ENCODE measurements around the gene ASF1B. TPM values are rescaled to one million over a fixed set of nuclear protein-coding genes. Genes with fewer than 3 reads are reported as not detected.

The ASF1B gene
- total and polyA plus RNA-seq, 2 donors (not counting 1 experiment from before 2014, with no cell fraction given) = 2.6 to 6.5 TPM

DNA sequence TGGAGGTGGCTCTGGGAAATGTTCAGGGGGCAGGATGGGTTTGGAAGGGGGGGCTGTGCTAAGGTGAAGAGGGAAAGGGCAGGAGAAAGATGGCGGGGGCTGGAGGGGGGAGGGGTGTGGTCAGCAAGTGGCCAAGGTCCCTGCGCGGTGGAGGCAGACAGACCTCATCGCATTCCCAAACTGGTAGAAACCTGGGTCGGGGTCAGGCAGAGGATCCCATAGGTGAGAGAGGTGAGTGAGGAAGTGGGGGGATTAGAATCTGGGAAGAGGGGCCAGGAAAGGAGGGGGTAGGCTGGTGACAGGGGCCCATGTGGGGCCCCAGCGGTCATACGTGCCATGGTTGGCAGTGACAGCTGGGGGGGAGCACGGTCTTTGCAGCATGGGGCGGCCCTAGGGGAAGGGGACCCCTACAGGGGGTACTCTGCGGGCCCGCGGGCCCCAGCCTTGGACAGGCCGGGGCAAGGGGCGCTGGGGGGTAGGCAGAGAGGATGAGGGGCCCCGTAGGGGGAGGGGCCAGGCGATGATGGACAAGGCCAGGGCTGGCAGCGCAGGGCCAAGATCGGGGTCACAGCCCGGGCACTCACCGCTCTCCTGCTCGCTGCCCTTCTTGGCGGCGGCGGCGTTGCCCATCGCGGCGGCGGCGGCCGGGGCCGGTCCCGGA is 19.3 kb downstream of the ASF1B start:
- H3K79me2 ChIP-seq (ENCODE audit: control insufficient read depth, insufficient read depth, low read length) = peaks cover 45% of the 10 kb centered on the region
- H4K20me1 ChIP-seq (ENCODE audit: control insufficient read depth, extremely low read depth, insufficient read depth, low read length) = no peaks in the 10 kb centered on the region
- H3K4me2 ChIP-seq (ENCODE audit: extremely low read depth, insufficient read depth, low read length) = peak overlapping the region; percentile 82
- no peaks in the 10 kb centered on the region for H3K27me3 ChIP-seq (ENCODE audit: control insufficient read depth, insufficient read depth, low read length)
- peak overlapping the region; percentile 73 for H3K9ac ChIP-seq (ENCODE audit: insufficient read depth, low read length)
- H2AFZ ChIP-seq (ENCODE audit: low read length) = no peak overlapping the region
- no peaks in the 10 kb centered on the region for H3K9me3 ChIP-seq (ENCODE audit: control insufficient read depth, insufficient read depth, low read depth, low read length)
- H3K4me1 ChIP-seq (ENCODE audit: control insufficient read depth, extremely low read depth, insufficient read depth, low read length) = peaks cover 30% of the 10 kb centered on the region
- no peaks in the 10 kb centered on the region for H3K36me3 ChIP-seq (ENCODE audit: control insufficient read depth, insufficient read depth, low read length)
- H3K27ac ChIP-seq (ENCODE audit: insufficient read depth, low read length) = peak overlapping the region; percentile 73
- TF ChIP-seq, protein P1, sequence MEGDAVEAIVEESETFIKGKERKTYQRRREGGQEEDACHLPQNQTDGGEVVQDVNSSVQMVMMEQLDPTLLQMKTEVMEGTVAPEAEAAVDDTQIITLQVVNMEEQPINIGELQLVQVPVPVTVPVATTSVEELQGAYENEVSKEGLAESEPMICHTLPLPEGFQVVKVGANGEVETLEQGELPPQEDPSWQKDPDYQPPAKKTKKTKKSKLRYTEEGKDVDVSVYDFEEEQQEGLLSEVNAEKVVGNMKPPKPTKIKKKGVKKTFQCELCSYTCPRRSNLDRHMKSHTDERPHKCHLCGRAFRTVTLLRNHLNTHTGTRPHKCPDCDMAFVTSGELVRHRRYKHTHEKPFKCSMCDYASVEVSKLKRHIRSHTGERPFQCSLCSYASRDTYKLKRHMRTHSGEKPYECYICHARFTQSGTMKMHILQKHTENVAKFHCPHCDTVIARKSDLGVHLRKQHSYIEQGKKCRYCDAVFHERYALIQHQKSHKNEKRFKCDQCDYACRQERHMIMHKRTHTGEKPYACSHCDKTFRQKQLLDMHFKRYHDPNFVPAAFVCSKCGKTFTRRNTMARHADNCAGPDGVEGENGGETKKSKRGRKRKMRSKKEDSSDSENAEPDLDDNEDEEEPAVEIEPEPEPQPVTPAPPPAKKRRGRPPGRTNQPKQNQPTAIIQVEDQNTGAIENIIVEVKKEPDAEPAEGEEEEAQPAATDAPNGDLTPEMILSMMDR (conservative IDR thresholded peaks at IDR 0.05 in 1 of 2, IDR thresholded peaks at IDR 0.05 in 1 of 2; ENCODE audit: low read depth in 1 of 2, low read length in 2 of 2) = no peak
- no peak for TF ChIP-seq EZH2 (IDR thresholded peaks at IDR 0.05; ENCODE audit: low read length, missing control alignments)
- H3K4me3 ChIP-seq (replicated peaks in 1 of 4; ENCODE audit: control extremely low read depth in 1 of 4, insufficient read depth in 1 of 4, low read depth in 3 of 4, low read length in 4 of 4) = peak overlapping the region; percentile 76 to 94 (median 84)
- no peak for DNase-seq (ENCODE audit: low read depth in 2 of 2)

DNA sequence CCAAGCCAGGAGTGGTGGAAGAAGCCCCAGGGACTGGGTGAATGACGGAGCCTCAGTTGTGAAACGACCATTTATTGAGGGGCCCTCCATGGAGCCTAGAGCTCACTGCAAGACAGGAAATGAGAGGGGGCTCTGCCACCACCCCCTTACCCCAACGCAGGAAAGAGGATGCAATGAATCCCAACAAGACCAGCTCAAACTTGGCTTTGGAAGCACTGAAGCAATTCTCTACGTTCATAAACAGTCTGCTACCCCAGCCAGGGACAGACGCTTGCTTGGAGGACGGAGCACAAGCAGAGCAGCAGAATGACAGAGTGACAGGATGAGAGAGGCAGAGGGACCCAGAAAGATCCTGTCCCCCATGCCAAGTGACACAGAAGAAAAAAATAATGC is 19.9 kb downstream of the ASF1B start:
- no peak for DNase-seq (ENCODE audit: low read depth in 2 of 2)
- Histone ChIP-seq H3K36me3 (ENCODE audit: control insufficient read depth, insufficient read depth, low read length) (no peaks in the 10 kb centered on the region), H3K9ac (ENCODE audit: insufficient read depth, low read length) (peak overlapping the region; percentile 73), H3K27ac (ENCODE audit: insufficient read depth, low read length) (peak overlapping the region; percentile 2), H2AFZ (ENCODE audit: low read length) (no peak overlapping the region), H3K4me3 (replicated peaks in 1 of 4; ENCODE audit: control extremely low read depth in 1 of 4, insufficient read depth in 1 of 4, low read depth in 3 of 4, low read length in 4 of 4) (peak overlapping the region; percentile 76 to 94 (median 84)), H3K9me3 (ENCODE audit: control insufficient read depth, insufficient read depth, low read depth, low read length) (no peaks in the 10 kb centered on the region), H3K4me1 (ENCODE audit: control insufficient read depth, extremely low read depth, insufficient read depth, low read length) (peaks cover 30% of the 10 kb centered on the region), H3K27me3 (ENCODE audit: control insufficient read depth, insufficient read depth, low read length) (no peaks in the 10 kb centered on the region), H3K4me2 (ENCODE audit: extremely low read depth, insufficient read depth, low read length) (peak overlapping the region; percentile 82), H4K20me1 (ENCODE audit: control insufficient read depth, extremely low read depth, insufficient read depth, low read length) (no peaks in the 10 kb centered on the region), H3K79me2 (ENCODE audit: control insufficient read depth, insufficient read depth, low read length) (peaks cover 48% of the 10 kb centered on the region)
- TF ChIP-seq, protein P1 (conservative IDR thresholded peaks at IDR 0.05 in 1 of 2, IDR thresholded peaks at IDR 0.05 in 1 of 2; ENCODE audit: low read depth in 1 of 2, low read length in 2 of 2) = no peak
- no peak for TF ChIP-seq EZH2 (IDR thresholded peaks at IDR 0.05; ENCODE audit: low read length, missing control alignments)

DNA sequence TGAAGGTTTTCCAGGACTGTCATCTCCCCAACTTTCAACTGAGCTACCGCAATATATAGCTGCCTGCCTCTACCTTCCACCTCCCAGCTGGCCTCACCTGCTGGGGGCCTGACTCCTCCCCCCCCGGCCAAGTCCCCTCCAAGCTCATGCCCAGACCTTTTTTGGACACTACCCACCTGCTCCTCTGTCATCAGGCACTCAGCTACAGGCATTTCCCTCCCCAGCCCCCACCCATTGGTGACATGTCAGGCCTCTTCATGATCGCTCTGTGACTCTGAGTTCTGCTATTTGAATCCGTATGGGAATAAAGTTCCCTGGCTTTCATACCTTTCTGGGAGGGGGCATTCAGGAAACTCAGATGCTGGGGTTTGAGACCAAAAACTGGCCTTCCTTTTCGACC is 20.6 kb downstream of the ASF1B start:
- no peak overlapping the region for H3K9ac ChIP-seq (ENCODE audit: insufficient read depth, low read length)
- no peak overlapping the region for H3K27ac ChIP-seq (ENCODE audit: insufficient read depth, low read length)
- H3K4me3 ChIP-seq (replicated peaks in 1 of 4; ENCODE audit: control extremely low read depth in 1 of 4, insufficient read depth in 1 of 4, low read depth in 3 of 4, low read length in 4 of 4) = peak overlapping the region in 2 of 4 experiments; percentile 5 to 86
- no peak for TF ChIP-seq EZH2 (IDR thresholded peaks at IDR 0.05; ENCODE audit: low read length, missing control alignments)
- TF ChIP-seq, protein P1 (conservative IDR thresholded peaks at IDR 0.05 in 1 of 2, IDR thresholded peaks at IDR 0.05 in 1 of 2; ENCODE audit: low read depth in 1 of 2, low read length in 2 of 2) = no peak
- H3K27me3 ChIP-seq (ENCODE audit: control insufficient read depth, insufficient read depth, low read length) = no peaks in the 10 kb centered on the region
- H3K4me1 ChIP-seq (ENCODE audit: control insufficient read depth, extremely low read depth, insufficient read depth, low read length) = peaks cover 30% of the 10 kb centered on the region
- peak overlapping the region; percentile 82 for H3K4me2 ChIP-seq (ENCODE audit: extremely low read depth, insufficient read depth, low read length)
- peaks cover 49% of the 10 kb centered on the region for H3K79me2 ChIP-seq (ENCODE audit: control insufficient read depth, insufficient read depth, low read length)
- H3K36me3 ChIP-seq (ENCODE audit: control insufficient read depth, insufficient read depth, low read length) = peaks cover under 1% of the 10 kb centered on the region
- DNase-seq (ENCODE audit: low read depth in 2 of 2) = no peak
- H2AFZ ChIP-seq (ENCODE audit: low read length) = no peak overlapping the region
- H4K20me1 ChIP-seq (ENCODE audit: control insufficient read depth, extremely low read depth, insufficient read depth, low read length) = no peaks in the 10 kb centered on the region
- H3K9me3 ChIP-seq (ENCODE audit: control insufficient read depth, insufficient read depth, low read depth, low read length) = no peaks in the 10 kb centered on the region

Measured in fibroblast of lung (primary cell).